Smooth muscle cell (in vitro differentiated cells): ENCODE data around the gene UBE3B. TPM values are rescaled to one million over a fixed set of nuclear protein-coding genes. Genes with fewer than 3 reads are reported as not detected.

ENCODE experiments used
- DNase-seq: peaks from one replicate; lab custom pipeline; 2025; ENCODE audit not compliant: unreplicated experiment; lab: John Stamatoyannopoulos, UW
- H2AFZ ChIP-seq: fragments of 200-600 bp; sonication (generic); 2 replicates; pipeline ENCODE4 v1.6.0; 2016; ENCODE audit warnings: antibody characterized with exemption, low read depth, mild to moderate bottlenecking
- H3F3A ChIP-seq: fragments of 200-600 bp; sonication (generic); 2 replicates; pipeline ENCODE4 v1.6.0; 2017; ENCODE audit warnings: antibody characterized with exemption, low read depth
- H3K27ac ChIP-seq: fragments of 200-600 bp; sonication (generic); 2 replicates; pipeline ENCODE4 v1.5.1; 2016; ENCODE audit warnings: low read depth, mild to moderate bottlenecking
- H3K27me3 ChIP-seq: fragments of 200-600 bp; sonication (generic); 2 replicates; pipeline ENCODE4 v1.6.1; 2016; ENCODE audit warnings: low read depth, mild to moderate bottlenecking
- H3K36me3 ChIP-seq: fragments of 200-600 bp; sonication (generic); 2 replicates; pipeline ENCODE4 v1.5.1; 2016; ENCODE audit warnings: low read depth
- H3K4me1 ChIP-seq: fragments of 200-600 bp; sonication (generic); 2 replicates; pipeline ENCODE4 v1.5.1; 2016; ENCODE audit warnings: low read depth
- H3K4me2 ChIP-seq: fragments of 200-600 bp; sonication (generic); 2 replicates; pipeline ENCODE4 v1.6.0; 2016; ENCODE audit warnings: mild to moderate bottlenecking
- H3K4me3 ChIP-seq: fragments of 200-600 bp; sonication (generic); 2 replicates; pipeline ENCODE4 v1.5.1; 2016; ENCODE audit warnings: mild to moderate bottlenecking
- H3K79me2 ChIP-seq: fragments of 200-600 bp; sonication (generic); 2 replicates; pipeline ENCODE4 v1.6.0; 2016; ENCODE audit warnings: low read depth, mild to moderate bottlenecking
- H3K9ac ChIP-seq: fragments of 200-600 bp; sonication (generic); 2 replicates; pipeline ENCODE4 v1.6.0; 2016; ENCODE audit warnings: low read depth
- H3K9me3 ChIP-seq: fragments of 200-600 bp; sonication (generic); replicated peaks from 2 replicates; pipeline ENCODE4 v1.5.1; 2016; ENCODE audit warnings: low read depth
- H4K20me1 ChIP-seq: fragments of 200-600 bp; sonication (generic); 2 replicates; pipeline ENCODE4 v1.6.0; 2016; ENCODE audit warnings: low read depth
- WGBS: methylation state at CpG from one replicate; pipeline ENCODE4 v1.1.7; 2016; ENCODE audit warnings: low lambda C conversion rate; 5-methylcytosine and 5-hydroxymethylcytosine counted together
- polyA plus RNA-seq: library from polyadenylated mRNA; unstranded; fragments of >200 nt; fragmentation: Nextera tagmentation; extraction: Ambion mirVana; gene quantifications from 2 replicates; pipeline ENCODE4 v1.2.1, GENCODE V29; 2016
- total RNA-seq: library from RNA; depleted of rRNA; stranded (reverse); fragments of >200 nt; gene quantifications from 2 replicates; pipeline ENCODE4 v1.2.3, GENCODE V29; 2014
- TF ChIP-seq, protein P1 (sequence below): fragments of 200-600 bp; sonication (generic); IDR thresholded peaks from 2 replicates; pipeline ENCODE4 v1.5.1; 2017; ENCODE audit warnings: borderline replicate concordance, mild to moderate bottlenecking, antibody characterized with exemption; ENCODE audit not compliant: insufficient read depth, poor library complexity, severe bottlenecking

The UBE3B gene
- total and polyA plus RNA-seq, 2 experiments from 2014 or later, result 21.8 to 62.9 TPM

GRCh38 chr12:109563291-109564284 lies 86.2 kb downstream of the UBE3B start:
- H3K9ac ChIP-seq, result no peak overlapping the region
- H3K4me3 ChIP-seq, result no peak overlapping the region
- no peaks in the 10 kb centered on the region for H3K27me3 ChIP-seq
- no peaks in the 10 kb centered on the region for H3F3A ChIP-seq
- DNase-seq, result no peak
- TF ChIP-seq, protein P1, sequence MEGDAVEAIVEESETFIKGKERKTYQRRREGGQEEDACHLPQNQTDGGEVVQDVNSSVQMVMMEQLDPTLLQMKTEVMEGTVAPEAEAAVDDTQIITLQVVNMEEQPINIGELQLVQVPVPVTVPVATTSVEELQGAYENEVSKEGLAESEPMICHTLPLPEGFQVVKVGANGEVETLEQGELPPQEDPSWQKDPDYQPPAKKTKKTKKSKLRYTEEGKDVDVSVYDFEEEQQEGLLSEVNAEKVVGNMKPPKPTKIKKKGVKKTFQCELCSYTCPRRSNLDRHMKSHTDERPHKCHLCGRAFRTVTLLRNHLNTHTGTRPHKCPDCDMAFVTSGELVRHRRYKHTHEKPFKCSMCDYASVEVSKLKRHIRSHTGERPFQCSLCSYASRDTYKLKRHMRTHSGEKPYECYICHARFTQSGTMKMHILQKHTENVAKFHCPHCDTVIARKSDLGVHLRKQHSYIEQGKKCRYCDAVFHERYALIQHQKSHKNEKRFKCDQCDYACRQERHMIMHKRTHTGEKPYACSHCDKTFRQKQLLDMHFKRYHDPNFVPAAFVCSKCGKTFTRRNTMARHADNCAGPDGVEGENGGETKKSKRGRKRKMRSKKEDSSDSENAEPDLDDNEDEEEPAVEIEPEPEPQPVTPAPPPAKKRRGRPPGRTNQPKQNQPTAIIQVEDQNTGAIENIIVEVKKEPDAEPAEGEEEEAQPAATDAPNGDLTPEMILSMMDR, result no peak
- H3K36me3 ChIP-seq, result no peaks in the 10 kb centered on the region
- H3K4me1 ChIP-seq, result no peaks in the 10 kb centered on the region
- H3K79me2 ChIP-seq, result no peaks in the 10 kb centered on the region
- no peaks in the 10 kb centered on the region for H3K9me3 ChIP-seq
- H2AFZ ChIP-seq, result no peak overlapping the region
- WGBS, result 96% methylated on average over 30 of the region's 30 CpGs
- no peaks in the 10 kb centered on the region for H4K20me1 ChIP-seq
- no peak overlapping the region for H3K27ac ChIP-seq
- H3K4me2 ChIP-seq, result no peak overlapping the region

DNA sequence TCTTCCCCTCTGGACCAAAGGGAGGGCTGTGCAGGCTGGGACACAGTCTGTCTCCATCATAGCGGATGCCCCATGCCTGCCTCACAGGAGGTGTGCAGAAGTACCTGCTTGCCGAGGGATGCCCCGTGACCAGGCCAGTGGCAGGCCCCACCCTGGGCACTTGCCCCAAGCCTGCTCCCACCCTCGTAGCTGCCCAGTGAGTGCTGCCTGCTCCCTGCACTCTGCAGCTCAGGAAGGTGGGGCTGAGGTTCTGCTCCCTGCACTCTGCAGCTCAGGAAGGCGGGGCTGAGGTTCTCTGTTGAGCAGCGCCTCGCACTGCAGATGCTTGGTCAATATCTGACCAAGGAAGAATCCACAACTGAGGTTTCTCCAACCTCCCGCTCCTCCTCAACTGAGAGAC lies 89.0 kb downstream of the UBE3B start:
- Histone ChIP-seq H3K36me3 (no peaks in the 10 kb centered on the region), H3K9me3 (no peaks in the 10 kb centered on the region), H3K4me1 (no peaks in the 10 kb centered on the region), H2AFZ (no peak overlapping the region), H3K79me2 (no peaks in the 10 kb centered on the region), H3K27ac (no peak overlapping the region), H3K4me2 (no peak overlapping the region), H3F3A (no peaks in the 10 kb centered on the region), H3K4me3 (no peak overlapping the region), H3K27me3 (no peaks in the 10 kb centered on the region), H4K20me1 (no peaks in the 10 kb centered on the region), H3K9ac (no peak overlapping the region)
- TF ChIP-seq, protein P1, result no peak
- WGBS, result 99% methylated on average over 8 of the region's 8 CpGs
- DNase-seq, result no peak

DNA sequence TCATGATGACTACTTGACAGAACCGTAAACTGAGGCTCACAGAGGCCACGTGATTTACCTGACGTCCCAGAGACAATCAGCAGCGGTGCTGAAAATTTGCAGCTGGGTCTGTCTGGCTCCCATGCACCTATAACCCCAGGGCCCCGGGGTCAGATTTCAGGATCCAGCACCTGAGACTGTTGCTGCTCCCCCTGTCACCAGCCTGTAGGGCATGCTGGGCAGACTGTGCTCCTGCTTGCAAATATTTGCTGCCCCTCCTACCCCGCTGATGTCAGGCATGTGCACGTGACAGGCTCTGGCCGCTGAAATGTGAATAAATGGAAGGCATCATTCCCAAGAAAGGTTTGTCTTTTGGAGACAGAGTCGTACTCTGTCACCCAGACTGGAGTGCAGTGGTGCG lies 89.9 kb downstream of the UBE3B start:
- DNase-seq, result no peak
- Histone ChIP-seq H3K36me3 (no peaks in the 10 kb centered on the region), H3F3A (no peaks in the 10 kb centered on the region), H3K27ac (no peak overlapping the region), H2AFZ (no peak overlapping the region), H3K79me2 (no peaks in the 10 kb centered on the region), H3K4me3 (no peak overlapping the region), H3K27me3 (no peaks in the 10 kb centered on the region), H3K9me3 (no peaks in the 10 kb centered on the region), H3K4me2 (no peak overlapping the region), H3K9ac (no peak overlapping the region), H4K20me1 (no peaks in the 10 kb centered on the region), H3K4me1 (no peaks in the 10 kb centered on the region)
- WGBS, result 94% methylated on average over 10 of the region's 10 CpGs
- TF ChIP-seq, protein P1, result no peak
